NCI-H510A treated with DMSO at 0.1 percent for 48 hours (cell line): ENCODE data around the gene JOSD2.

ENCODE experiments used
- DNase-seq: peaks from one replicate; lab custom pipeline; 2025; lab: John Stamatoyannopoulos, UW

The JOSD2 gene

GRCh38 chr19:50514346-50515167 is 3.6 kb upstream of the JOSD2 start:
- DNase-seq, result no peak

GRCh38 chr19:50513746-50514345 is 2.9 kb upstream of the JOSD2 start, which contains the start of gene ASPDH:
Gene ASPDH, minus strand, starts transcription at chr19:50513913. Its CDS starts 90 bp downstream, at chr19:50513823.
- DNase-seq, result no peak

- no peak for DNase-seq
These were observed 2.2 kb upstream of the JOSD2 start for GRCh38 chr19:50512999-50513745.

- DNase-seq, result no peak
These were observed 1.4 kb upstream of the JOSD2 start for GRCh38 chr19:50512112-50512998.

- DNase-seq, result no peak
These were observed 307 bp downstream of the JOSD2 start for GRCh38 chr19:50510700-50511068.

- DNase-seq, result no peak
These were observed 795 bp downstream of the JOSD2 start for GRCh38 chr19:50510121-50510670.

GRCh38 chr19:50509366-50509765 is 1.6 kb downstream of the JOSD2 start:
- DNase-seq, result no peak

GRCh38 chr19:50508843-50509190 is 2.2 kb downstream of the JOSD2 start:
- DNase-seq, result no peak

GRCh38 chr19:50507376-50507775 is 3.6 kb downstream of the JOSD2 start:
- no peak for DNase-seq

GRCh38 chr19:50506700-50507099 is 4.3 kb downstream of the JOSD2 start:
- DNase-seq, result no peak

GRCh38 chr19:50505856-50506611 is 5.0 kb downstream of the JOSD2 start:
- DNase-seq, result no peak

GRCh38 chr19:50501568-50502475 is 9.2 kb downstream of the JOSD2 start:
- DNase-seq, result no peak

- DNase-seq, result no peak
These were observed 9.8 kb downstream of the JOSD2 start for GRCh38 chr19:50501186-50501567.

- no peak for DNase-seq
These were observed 10.2 kb downstream of the JOSD2 start for GRCh38 chr19:50500753-50501151.

- no peak for DNase-seq
These were observed 10.8 kb downstream of the JOSD2 start for GRCh38 chr19:50500060-50500752.

- no peak for DNase-seq
These were observed 12.6 kb downstream of the JOSD2 start for GRCh38 chr19:50498219-50499056.

GRCh38 chr19:50497022-50497405 is 14.0 kb downstream of the JOSD2 start:
- DNase-seq, result no peak
